Erythroblast (primary cell): ENCODE measurements around the gene EMX2.
"Not testable (repeated sequence)": the region's sequence is repeated elsewhere in the genome, so short reads cannot be mapped to it uniquely, and the experiment has no call there.

Experiments used
- DNase-seq, 2 experiments: peaks; one replicate each; lab custom pipeline; 2025; lab: John Stamatoyannopoulos, UW
- GATA1 ChIP-seq: IDR thresholded peaks from 2 replicates; pipeline ENCODE4 v1.6.1; 2011; ENCODE audit warnings: low read depth, mild to moderate bottlenecking, control low read depth, low read length, moderate library complexity
- POLR2A ChIP-seq: IDR thresholded peaks from 2 replicates; pipeline ENCODE4 v1.6.1; 2011; ENCODE audit warnings: mild to moderate bottlenecking, low read length

The EMX2 gene

GRCh38 chr10:117569610-117570390 is 27.3 kb downstream of the EMX2 start:
- TF ChIP-seq POLR2A: no peak
- TF ChIP-seq GATA1: no peak
- DNase-seq: no peak

GRCh38 chr10:117570880-117571279 is 28.3 kb downstream of the EMX2 start:
- no peak for TF ChIP-seq GATA1
- DNase-seq: no peak

GRCh38 chr10:117574498-117575146 is 32.1 kb downstream of the EMX2 start:
- DNase-seq: no peak
- TF ChIP-seq GATA1 (no peak), POLR2A (no peak)

GRCh38 chr10:117578490-117578889 is 35.9 kb downstream of the EMX2 start:
- TF ChIP-seq POLR2A (no peak), GATA1 (no peak)
- no peak for DNase-seq

GRCh38 chr10:117578999-117579590 is 36.5 kb downstream of the EMX2 start:
- TF ChIP-seq POLR2A (no peak), GATA1 (no peak)
- DNase-seq: no peak

GRCh38 chr10:117581961-117582360 is 39.4 kb downstream of the EMX2 start:
- no peak for TF ChIP-seq GATA1
- TF ChIP-seq POLR2A: no peak
- DNase-seq: no peak

- not testable (repeated sequence) for DNase-seq
These were observed 42.3 kb downstream of the EMX2 start for GRCh38 chr10:117584831-117585230.

GRCh38 chr10:117587036-117587435 is 44.5 kb downstream of the EMX2 start:
- TF ChIP-seq GATA1: no peak
- TF ChIP-seq POLR2A: no peak
- DNase-seq: no peak

- DNase-seq: no peak
- no peak for TF ChIP-seq POLR2A
- no peak for TF ChIP-seq GATA1
These were observed 47.7 kb downstream of the EMX2 start for GRCh38 chr10:117590101-117590875.

- no peak for DNase-seq
- TF ChIP-seq POLR2A (no peak), GATA1 (no peak)
These were observed 48.5 kb downstream of the EMX2 start for GRCh38 chr10:117591043-117591442.

- DNase-seq: no peak
- no peak for TF ChIP-seq GATA1
- no peak for TF ChIP-seq POLR2A
These were observed 52.2 kb downstream of the EMX2 start for GRCh38 chr10:117594722-117595121.

- no peak for TF ChIP-seq POLR2A
- TF ChIP-seq GATA1: no peak
- no peak for DNase-seq
These were observed 54.2 kb downstream of the EMX2 start for GRCh38 chr10:117596706-117597105.

GRCh38 chr10:117597216-117597615 is 54.7 kb downstream of the EMX2 start:
- TF ChIP-seq POLR2A (no peak), GATA1 (no peak)
- no peak for DNase-seq
